Adrenal gland (tissue), 5 donors: ENCODE measurements around the gene DCPS.
"Not testable (repeated sequence)": the region's sequence is repeated elsewhere in the genome, so short reads cannot be mapped to it uniquely, and the experiment has no call there.

Experiments used
- POLR2A ChIP-seq, 2 donors: fragments of 450-650 bp; IDR thresholded peaks; one replicate each; pipeline ENCODE4 v1.6.1; 2017; ENCODE audit warnings: antibody characterized with exemption in 2 of 2, mild to moderate bottlenecking in 2 of 2, moderate library complexity in 1 of 2
- TF ChIP-seq, protein P1 (sequence below), 6 experiments: fragments of 450-650 bp in 4 of 6; fragments of 200-600 bp in 2 of 6; sonication (generic) in 1 of 6; IDR thresholded peaks; 1 replicate in 5 of 6; 2 replicates in 1 of 6; pipeline versions ENCODE4 v1.5.1 to v1.8.0; 2016 to 2021; ENCODE audit warnings: antibody characterized with exemption in 6 of 6, mild to moderate bottlenecking in 2 of 6, moderate library complexity in 1 of 6
- donor health status: DM: no; HTN: no; CAD: no.

- not testable (repeated sequence) for TF ChIP-seq POLR2A (IDR thresholded peaks at IDR 0.05)
- TF ChIP-seq, protein P1, sequence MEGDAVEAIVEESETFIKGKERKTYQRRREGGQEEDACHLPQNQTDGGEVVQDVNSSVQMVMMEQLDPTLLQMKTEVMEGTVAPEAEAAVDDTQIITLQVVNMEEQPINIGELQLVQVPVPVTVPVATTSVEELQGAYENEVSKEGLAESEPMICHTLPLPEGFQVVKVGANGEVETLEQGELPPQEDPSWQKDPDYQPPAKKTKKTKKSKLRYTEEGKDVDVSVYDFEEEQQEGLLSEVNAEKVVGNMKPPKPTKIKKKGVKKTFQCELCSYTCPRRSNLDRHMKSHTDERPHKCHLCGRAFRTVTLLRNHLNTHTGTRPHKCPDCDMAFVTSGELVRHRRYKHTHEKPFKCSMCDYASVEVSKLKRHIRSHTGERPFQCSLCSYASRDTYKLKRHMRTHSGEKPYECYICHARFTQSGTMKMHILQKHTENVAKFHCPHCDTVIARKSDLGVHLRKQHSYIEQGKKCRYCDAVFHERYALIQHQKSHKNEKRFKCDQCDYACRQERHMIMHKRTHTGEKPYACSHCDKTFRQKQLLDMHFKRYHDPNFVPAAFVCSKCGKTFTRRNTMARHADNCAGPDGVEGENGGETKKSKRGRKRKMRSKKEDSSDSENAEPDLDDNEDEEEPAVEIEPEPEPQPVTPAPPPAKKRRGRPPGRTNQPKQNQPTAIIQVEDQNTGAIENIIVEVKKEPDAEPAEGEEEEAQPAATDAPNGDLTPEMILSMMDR (IDR thresholded peaks at IDR 0.05): not testable (repeated sequence)
Observed at GRCh38 chr11:126308771-126309170, 4.9 kb downstream of the DCPS start.
